Prostate gland (tissue), 2 donors: ENCODE data around the gene JADE3.

Experiments used
- POLR2A ChIP-seq: fragments of 450-650 bp; IDR thresholded peaks from one replicate; pipeline ENCODE4 v1.6.1; 2016; ENCODE audit warnings: antibody characterized with exemption, mild to moderate bottlenecking
- POLR2AphosphoS5 ChIP-seq: sonication (generic); formaldehyde crosslinking; IDR thresholded peaks from one replicate; pipeline ENCODE4 v1.6.1; 2017; ENCODE audit warnings: antibody characterized with exemption
- TF ChIP-seq, protein P1 (sequence below), 4 experiments: fragments of 200-600 bp in 2 of 4; fragments of 450-650 bp in 2 of 4; sonication (generic) in 2 of 4; IDR thresholded peaks; 1 replicate in 3 of 4; 2 replicates in 1 of 4; pipeline ENCODE4 v1.5.1; 2016 to 2019; ENCODE audit warnings: antibody characterized with exemption in 4 of 4, mild to moderate bottlenecking in 2 of 4, moderate library complexity in 2 of 4

DNA sequence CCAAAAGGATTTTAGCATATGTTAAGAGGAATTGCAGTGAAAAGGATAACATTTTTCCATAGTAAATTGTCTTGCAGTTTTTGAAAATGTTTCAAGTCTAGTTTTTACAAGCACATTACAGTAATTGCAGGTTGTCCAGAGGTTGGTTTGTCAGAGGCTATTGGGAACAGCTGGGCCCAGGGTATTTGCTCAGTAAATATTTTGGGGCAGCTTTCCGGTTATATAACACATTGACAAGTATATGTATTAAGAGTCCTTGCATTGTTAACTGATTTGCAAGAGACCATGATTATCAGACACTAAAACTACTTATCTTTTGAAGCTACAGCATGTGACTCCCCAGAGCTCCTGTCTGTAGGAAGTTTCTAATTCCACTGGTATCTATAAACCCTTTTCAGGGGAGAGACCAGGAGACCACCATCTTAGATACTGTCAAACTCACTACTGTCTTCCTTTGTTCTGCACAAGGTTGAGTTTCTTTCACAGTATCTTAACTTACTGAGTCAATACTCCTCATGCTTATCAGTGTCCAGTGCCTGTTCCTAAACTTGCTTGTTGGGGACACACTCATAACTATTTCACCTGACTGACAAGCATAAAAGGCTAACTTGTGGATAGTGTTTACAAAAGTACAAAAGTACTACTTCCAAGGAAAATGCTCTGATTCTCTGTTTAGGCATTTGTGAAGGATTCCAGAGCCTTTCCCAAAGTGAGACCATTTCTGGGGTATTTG is 147.1 kb downstream of the JADE3 start:
- TF ChIP-seq, protein P1, sequence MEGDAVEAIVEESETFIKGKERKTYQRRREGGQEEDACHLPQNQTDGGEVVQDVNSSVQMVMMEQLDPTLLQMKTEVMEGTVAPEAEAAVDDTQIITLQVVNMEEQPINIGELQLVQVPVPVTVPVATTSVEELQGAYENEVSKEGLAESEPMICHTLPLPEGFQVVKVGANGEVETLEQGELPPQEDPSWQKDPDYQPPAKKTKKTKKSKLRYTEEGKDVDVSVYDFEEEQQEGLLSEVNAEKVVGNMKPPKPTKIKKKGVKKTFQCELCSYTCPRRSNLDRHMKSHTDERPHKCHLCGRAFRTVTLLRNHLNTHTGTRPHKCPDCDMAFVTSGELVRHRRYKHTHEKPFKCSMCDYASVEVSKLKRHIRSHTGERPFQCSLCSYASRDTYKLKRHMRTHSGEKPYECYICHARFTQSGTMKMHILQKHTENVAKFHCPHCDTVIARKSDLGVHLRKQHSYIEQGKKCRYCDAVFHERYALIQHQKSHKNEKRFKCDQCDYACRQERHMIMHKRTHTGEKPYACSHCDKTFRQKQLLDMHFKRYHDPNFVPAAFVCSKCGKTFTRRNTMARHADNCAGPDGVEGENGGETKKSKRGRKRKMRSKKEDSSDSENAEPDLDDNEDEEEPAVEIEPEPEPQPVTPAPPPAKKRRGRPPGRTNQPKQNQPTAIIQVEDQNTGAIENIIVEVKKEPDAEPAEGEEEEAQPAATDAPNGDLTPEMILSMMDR (IDR thresholded peaks at IDR 0.05): no peak
- TF ChIP-seq POLR2AphosphoS5 (no peak), POLR2A (no peak)
